Left lobe of liver (tissue), 1 donor: ENCODE measurements around the gene ZNF846. TPM values are rescaled to one million over a fixed set of nuclear protein-coding genes. Genes with fewer than 3 reads are reported as not detected.

Source experiments
- total RNA-seq: library from RNA; stranded (reverse); gene quantifications from one replicate; pipeline ENCODE4 v1.2.1, GENCODE V29; 2021
- donor health status: DM: no; HTN: yes; CAD: no.

The ZNF846 gene
- total RNA-seq, 1 donor from 2014 or later: 6.3 TPM

Other genes with a start within 250 kb of the ZNF846 start
- gene ZNF426, start 230.1 kb downstream of the ZNF846 start, total RNA-seq: 2.9 TPM
- gene ZNF121, start 184.2 kb downstream of the ZNF846 start, total RNA-seq: 9.5 TPM
- gene ZNF561, start 147.5 kb downstream of the ZNF846 start, total RNA-seq: 11.5 TPM
- 10.1 TPM for gene ZNF562, start 93.6 kb downstream of the ZNF846 start, total RNA-seq
- 12.1 TPM for gene FBXL12, start 50.3 kb upstream of the ZNF846 start, total RNA-seq
- 151 TPM for gene UBL5, start 59.2 kb upstream of the ZNF846 start, total RNA-seq
- 31.6 TPM for gene PIN1, start 66.6 kb upstream of the ZNF846 start, total RNA-seq
- gene OLFM2, start 167.8 kb upstream of the ZNF846 start, total RNA-seq: 29.0 TPM
- 24.3 TPM for gene COL5A3, start 241.8 kb upstream of the ZNF846 start, total RNA-seq
- not detected for gene RDH8, start 244.7 kb upstream of the ZNF846 start, total RNA-seq